ENCODE data around the gene PRRX1. TPM values are rescaled to one million over a fixed set of nuclear protein-coding genes. Genes with fewer than 3 reads are reported as not detected.

PRRX1 gene
- total RNA-seq, 5 donors from 2014 or later (not counting 1 experiment from before 2014, with no cell fraction given) = 0.07 to 0.50 (median 0.41) TPM; not detected in 2

DNA sequence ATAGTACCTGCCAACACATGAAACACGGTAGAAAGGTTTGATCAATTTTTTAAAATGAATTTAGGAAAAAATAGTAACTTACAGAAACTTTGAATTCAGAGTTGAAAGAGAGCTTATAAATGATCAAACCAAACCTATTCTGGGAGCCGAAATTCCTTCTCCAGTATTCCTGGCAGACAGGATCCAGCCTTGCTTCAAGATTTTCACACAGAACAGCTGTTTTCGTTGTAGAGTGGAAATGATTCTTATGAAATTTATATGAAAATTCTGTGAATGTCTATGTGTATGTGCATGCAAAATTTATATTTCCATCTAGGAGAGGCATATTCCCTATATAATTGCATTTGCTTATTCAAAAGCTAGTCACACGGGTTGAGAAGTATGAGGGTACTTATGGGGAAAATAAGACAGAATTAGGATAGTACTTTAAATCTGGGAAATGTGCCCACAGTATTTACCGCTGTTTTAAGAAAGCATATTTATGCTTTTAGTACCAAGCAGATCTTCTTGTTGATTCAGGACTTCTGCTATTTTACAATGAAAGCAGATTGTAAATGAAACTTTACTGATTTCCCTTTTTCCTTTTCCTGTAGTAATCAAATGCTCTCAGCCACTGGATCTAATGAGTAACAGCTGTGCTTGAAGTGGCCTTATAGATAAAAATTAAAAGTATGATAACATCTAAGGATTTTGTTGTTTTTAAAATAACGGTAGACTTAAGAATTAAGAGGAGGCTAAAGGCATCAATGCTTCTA, 30.4 kb downstream of the PRRX1 start:
- Mint-ChIP-seq H3K4me3 (no peak overlapping the region), H3K4me1 (no peaks in the 10 kb centered on the region), H3K27me3 (peaks cover 15 to 42% of the 10 kb centered on the region in 2 donors), H3K27ac (no peak overlapping the region), H3K9me3 (no peaks in the 10 kb centered on the region), H3K36me3 (no peaks in the 10 kb centered on the region)
- Histone ChIP-seq H3K27ac (ENCODE audit: low read length) (no peak overlapping the region), H3K27me3 (replicated peaks in 1 of 2; ENCODE audit: control insufficient read depth in 2 of 2, extremely low read depth in 1 of 2, insufficient read depth in 2 of 2, low read length in 1 of 2) (no peaks in the 10 kb centered on the region), H3K4me3 (ENCODE audit: control insufficient read depth in 1 of 2, extremely low read depth in 1 of 2, low read length in 1 of 2) (no peak overlapping the region), H3K4me1 (ENCODE audit: control insufficient read depth in 1 of 2, extremely low read depth in 1 of 2, insufficient read depth in 2 of 2, low read length in 2 of 2) (no peaks in the 10 kb centered on the region), H3K36me3 (ENCODE audit: control insufficient read depth in 2 of 2, extremely low read depth in 1 of 2, insufficient read depth in 1 of 2, low read length in 1 of 2) (no peaks in the 10 kb centered on the region), H3K9me3 (no peaks in the 10 kb centered on the region)
- ATAC-seq (replicated peaks in 1 of 4) (no peak), DNase-seq (no peak)
- POLR2A ChIA-PET = interaction anchor here in 1 of 2 donors (0.6 kb wide), 1 partner anchor 61 kb away, joined by 11 read pairs; no protein-coding TSS in a partner anchor
- 73% methylated on average over 2 of the region's 6 CpGs for WGBS (ENCODE audit: insufficient coverage)
- CTCF ChIA-PET = no interaction called here

DNA sequence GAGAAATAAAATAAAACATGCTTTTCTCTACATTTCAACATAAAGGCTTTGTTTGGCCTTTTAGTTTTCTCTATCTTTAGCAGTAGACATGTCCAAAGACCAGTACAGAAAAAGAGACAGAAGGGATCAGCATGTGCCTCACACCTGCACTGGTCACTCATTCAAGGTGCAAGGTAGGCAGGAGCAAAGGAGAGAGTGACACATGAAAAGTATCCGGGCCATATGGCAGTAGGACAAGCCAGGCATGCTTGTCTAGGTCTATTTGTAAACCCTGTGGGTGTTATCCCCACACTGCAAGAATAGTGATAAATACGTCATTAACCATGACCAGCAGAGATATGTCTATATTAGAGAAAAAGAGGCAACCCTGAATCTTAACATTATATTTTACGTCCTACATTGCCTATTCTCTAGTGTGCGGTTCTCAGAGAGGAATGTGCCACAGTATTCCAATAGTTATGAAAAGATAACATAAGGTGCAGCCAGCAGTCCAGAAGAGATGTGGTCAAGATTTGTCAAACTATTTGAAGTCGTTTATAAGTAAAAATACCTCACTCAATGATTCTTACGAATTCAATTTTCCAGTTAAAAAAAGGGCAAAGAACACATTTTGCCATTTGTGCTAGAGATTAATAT, 32.1 kb downstream of the PRRX1 start:
- DNase-seq (no peak), ATAC-seq (replicated peaks in 1 of 4) (no peak)
- H3K27ac ChIP-seq (ENCODE audit: low read length) = no peak overlapping the region
- no peaks in the 10 kb centered on the region for H3K4me1 Mint-ChIP-seq
- POLR2A ChIA-PET = no interaction called here
- H3K4me3 Mint-ChIP-seq = no peak overlapping the region
- H3K4me3 ChIP-seq (ENCODE audit: control insufficient read depth in 1 of 2, extremely low read depth in 1 of 2, low read length in 1 of 2) = no peak overlapping the region
- 80% methylated on average over 1 of the region's 6 CpGs for WGBS (ENCODE audit: insufficient coverage)
- H3K36me3 Mint-ChIP-seq = no peaks in the 10 kb centered on the region
- H3K27me3 Mint-ChIP-seq = peaks cover 17 to 41% of the 10 kb centered on the region in 2 donors
- H3K4me1 ChIP-seq (ENCODE audit: control insufficient read depth in 1 of 2, extremely low read depth in 1 of 2, insufficient read depth in 2 of 2, low read length in 2 of 2) = no peaks in the 10 kb centered on the region
- H3K27ac Mint-ChIP-seq = no peak overlapping the region
- no peaks in the 10 kb centered on the region for H3K9me3 ChIP-seq
- H3K36me3 ChIP-seq (ENCODE audit: control insufficient read depth in 2 of 2, extremely low read depth in 1 of 2, insufficient read depth in 1 of 2, low read length in 1 of 2) = no peaks in the 10 kb centered on the region
- H3K9me3 Mint-ChIP-seq = no peaks in the 10 kb centered on the region
- H3K27me3 ChIP-seq (replicated peaks in 1 of 2; ENCODE audit: control insufficient read depth in 2 of 2, extremely low read depth in 1 of 2, insufficient read depth in 2 of 2, low read length in 1 of 2) = no peaks in the 10 kb centered on the region
- CTCF ChIA-PET = no interaction called here

DNA sequence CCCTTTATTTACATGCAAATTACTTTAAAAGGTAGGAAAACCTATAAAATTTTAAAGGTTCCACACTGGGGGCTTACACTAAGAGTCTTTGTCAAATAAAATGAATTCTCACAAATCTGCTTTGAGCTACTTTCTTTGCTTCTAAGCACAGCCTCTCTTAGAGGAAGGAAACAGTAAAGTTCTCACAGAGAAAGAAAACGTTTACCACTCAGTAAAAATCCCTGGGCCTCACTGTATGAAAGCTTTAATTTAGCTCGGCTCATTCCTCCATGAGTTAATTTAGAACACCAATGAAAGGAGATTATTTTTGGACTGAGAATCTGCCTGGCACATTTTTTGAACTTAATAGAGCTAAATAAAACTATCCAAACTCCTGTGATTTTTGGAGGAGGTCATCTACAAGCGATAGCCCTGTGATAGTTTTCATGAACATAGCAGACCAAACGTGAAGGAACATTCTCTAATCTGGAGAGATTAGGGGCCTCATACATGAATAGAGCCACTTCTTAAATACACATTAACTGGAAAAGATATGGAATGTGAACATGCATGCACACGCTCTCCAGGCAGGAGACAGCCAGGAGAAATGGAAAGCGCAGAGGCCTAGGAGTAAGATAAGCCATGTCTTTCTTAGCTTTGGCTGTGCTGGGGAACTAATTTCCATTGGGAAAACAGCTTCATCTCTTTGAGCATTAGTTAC, 32.8 kb downstream of the PRRX1 start:
- Mint-ChIP-seq H3K9me3 (no peaks in the 10 kb centered on the region), H3K27ac (no peak overlapping the region), H3K36me3 (no peaks in the 10 kb centered on the region), H3K4me3 (no peak overlapping the region), H3K4me1 (no peaks in the 10 kb centered on the region), H3K27me3 (peaks cover 16 to 37% of the 10 kb centered on the region in 2 donors)
- DNase-seq (no peak), ATAC-seq (replicated peaks in 1 of 4) (no peak)
- Histone ChIP-seq H3K27ac (ENCODE audit: low read length) (no peak overlapping the region), H3K27me3 (replicated peaks in 1 of 2; ENCODE audit: control insufficient read depth in 2 of 2, extremely low read depth in 1 of 2, insufficient read depth in 2 of 2, low read length in 1 of 2) (no peaks in the 10 kb centered on the region), H3K4me3 (ENCODE audit: control insufficient read depth in 1 of 2, extremely low read depth in 1 of 2, low read length in 1 of 2) (no peak overlapping the region), H3K4me1 (ENCODE audit: control insufficient read depth in 1 of 2, extremely low read depth in 1 of 2, insufficient read depth in 2 of 2, low read length in 2 of 2) (no peaks in the 10 kb centered on the region), H3K9me3 (no peaks in the 10 kb centered on the region), H3K36me3 (ENCODE audit: control insufficient read depth in 2 of 2, extremely low read depth in 1 of 2, insufficient read depth in 1 of 2, low read length in 1 of 2) (no peaks in the 10 kb centered on the region)
- ChIA-PET CTCF (no interaction called here), POLR2A (no interaction called here)
- 100% methylated on average over 1 of the region's 6 CpGs for WGBS (ENCODE audit: insufficient coverage)

DNA sequence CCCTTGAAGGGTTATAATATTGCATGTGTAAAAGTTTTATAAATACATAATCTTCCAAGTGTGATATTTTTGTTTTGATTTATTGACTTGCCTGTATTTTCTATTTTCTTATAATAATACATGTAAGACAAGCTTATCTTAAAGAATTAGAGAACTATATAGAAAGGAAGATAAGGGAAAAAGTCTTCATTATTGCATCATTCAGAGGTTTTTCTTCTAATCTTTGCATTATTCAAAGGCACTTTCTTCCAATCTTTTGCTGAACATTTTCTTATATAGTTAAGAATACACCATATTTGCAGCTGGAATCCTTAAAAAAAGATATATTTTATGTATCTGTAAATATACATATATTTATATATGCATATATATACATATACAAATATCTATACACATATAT, 33.4 kb downstream of the PRRX1 start:
- H3K4me1 Mint-ChIP-seq = no peaks in the 10 kb centered on the region
- H3K4me3 Mint-ChIP-seq = no peak overlapping the region
- no peaks in the 10 kb centered on the region for H3K9me3 Mint-ChIP-seq
- ChIA-PET POLR2A (no interaction called here), CTCF (no interaction called here)
- no peak overlapping the region for H3K27ac Mint-ChIP-seq
- H3K36me3 Mint-ChIP-seq = no peaks in the 10 kb centered on the region
- DNase-seq (no peak), ATAC-seq (replicated peaks in 1 of 4) (no peak)
- Histone ChIP-seq H3K4me3 (ENCODE audit: control insufficient read depth in 1 of 2, extremely low read depth in 1 of 2, low read length in 1 of 2) (no peak overlapping the region), H3K9me3 (no peaks in the 10 kb centered on the region), H3K27me3 (replicated peaks in 1 of 2; ENCODE audit: control insufficient read depth in 2 of 2, extremely low read depth in 1 of 2, insufficient read depth in 2 of 2, low read length in 1 of 2) (no peaks in the 10 kb centered on the region), H3K27ac (ENCODE audit: low read length) (no peak overlapping the region), H3K4me1 (ENCODE audit: control insufficient read depth in 1 of 2, extremely low read depth in 1 of 2, insufficient read depth in 2 of 2, low read length in 2 of 2) (no peaks in the 10 kb centered on the region), H3K36me3 (ENCODE audit: control insufficient read depth in 2 of 2, extremely low read depth in 1 of 2, insufficient read depth in 1 of 2, low read length in 1 of 2) (no peaks in the 10 kb centered on the region)
- H3K27me3 Mint-ChIP-seq = peaks cover 16 to 37% of the 10 kb centered on the region in 2 donors

DNA sequence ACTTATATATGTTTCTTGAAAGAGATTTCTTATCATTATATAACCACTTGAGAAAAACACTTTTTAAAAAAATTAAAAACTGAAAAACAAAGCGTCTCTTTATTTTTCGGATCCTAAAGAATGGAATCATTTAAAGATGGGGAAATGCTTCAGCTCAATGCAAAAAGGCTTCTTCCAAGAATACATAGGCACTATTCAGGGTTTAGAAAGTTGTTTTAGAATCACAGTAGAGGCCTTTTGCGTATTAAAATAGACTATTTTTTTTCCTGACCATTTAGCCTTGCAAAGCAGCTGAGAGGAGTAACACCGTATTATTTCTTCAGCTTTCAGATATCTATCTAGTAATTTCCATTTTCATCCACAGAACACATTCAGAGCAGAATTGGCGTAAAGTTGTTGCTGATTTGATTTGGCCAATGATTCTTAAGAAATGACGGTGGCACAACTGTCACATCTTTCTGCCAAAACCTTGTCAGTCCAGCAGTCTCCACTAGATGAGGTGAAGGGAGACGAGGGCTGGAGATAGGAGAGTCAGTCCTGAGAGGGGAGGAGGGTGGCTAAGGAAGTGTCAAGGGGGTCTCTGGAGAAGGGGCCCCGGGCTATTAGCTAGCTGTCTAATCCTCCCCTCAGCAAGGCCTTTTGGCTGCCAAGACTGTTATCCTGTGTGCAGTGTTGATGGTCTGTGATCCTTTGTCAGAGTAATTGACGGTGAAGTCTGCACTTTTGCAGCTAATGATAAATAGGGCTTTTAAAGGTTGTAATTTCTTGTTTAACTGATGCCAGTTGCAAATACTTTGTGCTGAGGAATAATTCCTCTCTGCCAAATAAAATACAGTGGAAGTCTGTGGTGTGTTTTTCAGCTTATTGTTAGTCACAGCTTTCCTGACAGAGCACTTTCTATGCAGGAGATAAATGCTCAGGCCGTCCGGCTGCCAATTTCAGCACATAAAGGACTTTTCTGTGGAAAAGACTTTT, 34.7 kb downstream of the PRRX1 start:
- Histone ChIP-seq H3K4me1 (ENCODE audit: control insufficient read depth in 1 of 2, extremely low read depth in 1 of 2, insufficient read depth in 2 of 2, low read length in 2 of 2) (no peaks in the 10 kb centered on the region), H3K27ac (ENCODE audit: low read length) (no peak overlapping the region), H3K27me3 (replicated peaks in 1 of 2; ENCODE audit: control insufficient read depth in 2 of 2, extremely low read depth in 1 of 2, insufficient read depth in 2 of 2, low read length in 1 of 2) (no peaks in the 10 kb centered on the region), H3K9me3 (no peaks in the 10 kb centered on the region), H3K36me3 (ENCODE audit: control insufficient read depth in 2 of 2, extremely low read depth in 1 of 2, insufficient read depth in 1 of 2, low read length in 1 of 2) (no peaks in the 10 kb centered on the region), H3K4me3 (ENCODE audit: control insufficient read depth in 1 of 2, extremely low read depth in 1 of 2, low read length in 1 of 2) (no peak overlapping the region)
- ATAC-seq (replicated peaks in 1 of 4) (no peak), DNase-seq (no peak)
- WGBS (ENCODE audit: insufficient coverage) = 60% methylated on average over 1 of the region's 11 CpGs
- H3K9me3 Mint-ChIP-seq = no peaks in the 10 kb centered on the region
- ChIA-PET CTCF (interaction anchor here in 1 of 2 donors (0.5 to 1.0 kb wide), 2 partner anchors 9 kb away, joined by 4 read pairs; no protein-coding TSS in a partner anchor), POLR2A (no interaction called here)
- H3K4me3 Mint-ChIP-seq = no peak overlapping the region
- H3K27ac Mint-ChIP-seq = no peak overlapping the region
- H3K36me3 Mint-ChIP-seq = no peaks in the 10 kb centered on the region
- H3K4me1 Mint-ChIP-seq = no peaks in the 10 kb centered on the region
- peaks cover 10 to 25% of the 10 kb centered on the region in 2 donors for H3K27me3 Mint-ChIP-seq

- H3K9me3 Mint-ChIP-seq = no peaks in the 10 kb centered on the region
- WGBS (ENCODE audit: insufficient coverage) = no CpG with 5 or more reads among the region's 8 CpGs
- no peak overlapping the region for H3K4me3 ChIP-seq (ENCODE audit: control insufficient read depth in 1 of 2, extremely low read depth in 1 of 2, low read length in 1 of 2)
- ChIA-PET POLR2A (no interaction called here), CTCF (no interaction called here)
- ATAC-seq (replicated peaks in 1 of 4) = no peak
- H3K36me3 Mint-ChIP-seq = no peaks in the 10 kb centered on the region
- no peak overlapping the region for H3K4me3 Mint-ChIP-seq
- H3K27ac Mint-ChIP-seq = no peak overlapping the region
- no peaks in the 10 kb centered on the region for H3K27me3 ChIP-seq (replicated peaks in 1 of 2; ENCODE audit: control insufficient read depth in 2 of 2, extremely low read depth in 1 of 2, insufficient read depth in 2 of 2, low read length in 1 of 2)
- H3K27ac ChIP-seq (ENCODE audit: low read length) = no peak overlapping the region
- no peaks in the 10 kb centered on the region for H3K4me1 Mint-ChIP-seq
- H3K4me1 ChIP-seq (ENCODE audit: control insufficient read depth in 1 of 2, extremely low read depth in 1 of 2, insufficient read depth in 2 of 2, low read length in 2 of 2) = no peaks in the 10 kb centered on the region
- no peaks in the 10 kb centered on the region for H3K9me3 ChIP-seq
- no peak for DNase-seq
- peaks cover 10 to 28% of the 10 kb centered on the region in 2 donors for H3K27me3 Mint-ChIP-seq
- H3K36me3 ChIP-seq (ENCODE audit: control insufficient read depth in 2 of 2, extremely low read depth in 1 of 2, insufficient read depth in 1 of 2, low read length in 1 of 2) = no peaks in the 10 kb centered on the region
These were observed 35.8 kb downstream of the PRRX1 start for GRCh38 chr1:170699696-170700095.
